ENCODE measurements around the gene DZIP1. TPM values are rescaled to one million over a fixed set of nuclear protein-coding genes. Genes with fewer than 3 reads are reported as not detected.

Gene DZIP1
- polyA plus RNA-seq, 1 experiment, result 11.4 TPM

DNA sequence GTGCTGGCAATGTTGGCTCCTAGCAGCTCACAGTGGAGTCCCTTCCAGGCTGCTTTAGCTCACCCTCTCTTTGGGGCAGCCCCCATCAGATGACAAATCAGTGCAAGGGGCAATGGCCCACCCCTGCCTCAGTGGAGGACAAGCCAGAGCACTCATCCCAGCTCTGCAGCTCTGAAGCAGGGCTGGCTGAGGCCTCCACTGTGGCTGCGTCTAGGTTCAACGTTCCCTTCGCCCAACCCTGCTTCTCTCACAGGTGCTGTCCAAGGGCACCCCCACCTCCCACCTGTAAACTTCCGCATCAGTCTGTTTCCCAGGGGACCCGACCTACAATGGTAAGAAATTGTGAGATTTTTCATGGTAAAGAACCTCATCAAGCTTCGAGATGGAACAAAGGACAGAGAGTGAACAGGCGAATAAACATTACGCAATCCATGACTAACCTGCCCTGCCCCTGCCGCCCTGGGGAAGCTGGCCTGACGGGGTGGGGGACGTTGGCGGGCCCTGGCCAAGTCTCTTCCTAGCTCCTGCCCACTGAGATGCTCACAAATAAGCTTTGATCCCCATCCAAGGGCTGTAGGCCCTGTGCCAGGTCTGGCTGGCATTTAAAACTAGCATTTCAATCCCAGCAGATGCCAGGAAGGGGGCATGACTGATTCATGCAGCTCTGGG, 40.5 kb downstream of the DZIP1 start:
- no peak for DNase-seq (ENCODE audit: low read depth)
- H3K4me3 ChIP-seq (ENCODE audit: low read depth, low read length), result no peak overlapping the region
- ChIA-PET POLR2A (no interaction called here), CTCF (interaction anchor here (1.1 to 1.5 kb wide), 3 partner anchors 20 to 230 kb away, joined by 4 to 5 read pairs (median 4); no protein-coding TSS in a partner anchor)
- H3K27me3 ChIP-seq (ENCODE audit: control insufficient read depth, insufficient read depth, low read length), result no peaks in the 10 kb centered on the region
- peaks cover 17% of the 10 kb centered on the region for H3K36me3 ChIP-seq (ENCODE audit: control insufficient read depth, insufficient read depth, low read length)
- TF ChIP-seq, protein P1, sequence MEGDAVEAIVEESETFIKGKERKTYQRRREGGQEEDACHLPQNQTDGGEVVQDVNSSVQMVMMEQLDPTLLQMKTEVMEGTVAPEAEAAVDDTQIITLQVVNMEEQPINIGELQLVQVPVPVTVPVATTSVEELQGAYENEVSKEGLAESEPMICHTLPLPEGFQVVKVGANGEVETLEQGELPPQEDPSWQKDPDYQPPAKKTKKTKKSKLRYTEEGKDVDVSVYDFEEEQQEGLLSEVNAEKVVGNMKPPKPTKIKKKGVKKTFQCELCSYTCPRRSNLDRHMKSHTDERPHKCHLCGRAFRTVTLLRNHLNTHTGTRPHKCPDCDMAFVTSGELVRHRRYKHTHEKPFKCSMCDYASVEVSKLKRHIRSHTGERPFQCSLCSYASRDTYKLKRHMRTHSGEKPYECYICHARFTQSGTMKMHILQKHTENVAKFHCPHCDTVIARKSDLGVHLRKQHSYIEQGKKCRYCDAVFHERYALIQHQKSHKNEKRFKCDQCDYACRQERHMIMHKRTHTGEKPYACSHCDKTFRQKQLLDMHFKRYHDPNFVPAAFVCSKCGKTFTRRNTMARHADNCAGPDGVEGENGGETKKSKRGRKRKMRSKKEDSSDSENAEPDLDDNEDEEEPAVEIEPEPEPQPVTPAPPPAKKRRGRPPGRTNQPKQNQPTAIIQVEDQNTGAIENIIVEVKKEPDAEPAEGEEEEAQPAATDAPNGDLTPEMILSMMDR (IDR thresholded peaks at IDR 0.05; ENCODE audit: insufficient read depth, low read depth, low read length), result no peak

DNA sequence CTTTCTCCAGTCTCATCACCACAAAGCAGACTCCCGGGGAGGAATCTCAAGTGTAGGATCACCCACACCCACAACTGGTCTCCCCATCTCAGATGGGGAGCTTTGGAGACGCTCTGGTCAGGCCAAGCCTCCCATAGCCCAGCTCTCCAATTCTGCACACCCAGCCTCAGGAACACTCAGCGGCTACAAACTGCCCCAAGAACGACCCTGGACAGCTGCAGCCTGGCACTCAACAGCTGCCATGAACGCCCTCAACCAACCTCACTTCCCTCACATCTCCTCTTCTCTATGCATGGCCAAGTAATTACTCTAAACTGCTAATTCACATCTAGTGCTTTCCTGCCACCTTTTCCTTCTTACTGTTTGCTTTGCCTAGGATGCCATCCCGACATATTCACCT, 42.6 kb downstream of the DZIP1 start:
- POLR2A ChIA-PET, result no interaction called here
- no peak overlapping the region for H3K4me3 ChIP-seq (ENCODE audit: low read depth, low read length)
- DNase-seq (ENCODE audit: low read depth), result no peak
- CTCF ChIA-PET, result interaction anchor here (1.2 to 1.5 kb wide), 2 partner anchors 22 to 232 kb away, joined by 3 read pairs; no protein-coding TSS in a partner anchor
- no peaks in the 10 kb centered on the region for H3K27me3 ChIP-seq (ENCODE audit: control insufficient read depth, insufficient read depth, low read length)
- TF ChIP-seq, protein P1 (IDR thresholded peaks at IDR 0.05; ENCODE audit: insufficient read depth, low read depth, low read length), result no peak
- peaks cover 14% of the 10 kb centered on the region for H3K36me3 ChIP-seq (ENCODE audit: control insufficient read depth, insufficient read depth, low read length)

DNA sequence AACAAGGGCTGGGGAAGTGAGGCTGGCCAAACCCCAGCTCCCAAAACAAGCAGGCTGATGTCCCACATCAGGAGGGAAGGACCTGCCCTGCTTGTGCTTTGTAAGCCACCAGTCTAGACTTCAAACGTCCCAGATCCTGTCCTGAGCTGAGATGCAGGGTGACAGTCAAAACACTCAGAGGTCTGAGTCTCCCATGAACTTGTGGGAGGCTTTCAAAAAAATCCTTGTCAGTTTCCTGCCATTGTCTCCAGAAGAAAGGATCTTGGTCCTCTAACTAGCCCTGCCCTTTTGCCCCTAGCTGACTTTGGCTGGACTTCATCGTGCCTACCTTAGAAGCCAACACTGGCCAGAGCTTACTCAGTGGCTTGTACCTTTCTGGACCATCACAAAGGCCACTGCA, 43.3 kb downstream of the DZIP1 start:
- TF ChIP-seq, protein P1 (IDR thresholded peaks at IDR 0.05; ENCODE audit: insufficient read depth, low read depth, low read length), result no peak
- no peaks in the 10 kb centered on the region for H3K27me3 ChIP-seq (ENCODE audit: control insufficient read depth, insufficient read depth, low read length)
- no peak for DNase-seq (ENCODE audit: low read depth)
- POLR2A ChIA-PET, result no interaction called here
- H3K36me3 ChIP-seq (ENCODE audit: control insufficient read depth, insufficient read depth, low read length), result peaks cover 16% of the 10 kb centered on the region
- H3K4me3 ChIP-seq (ENCODE audit: low read depth, low read length), result no peak overlapping the region
- CTCF ChIA-PET, result interaction anchor here (1.2 to 1.5 kb wide), 2 partner anchors 23 to 233 kb away, joined by 3 read pairs; no protein-coding TSS in a partner anchor

DNA sequence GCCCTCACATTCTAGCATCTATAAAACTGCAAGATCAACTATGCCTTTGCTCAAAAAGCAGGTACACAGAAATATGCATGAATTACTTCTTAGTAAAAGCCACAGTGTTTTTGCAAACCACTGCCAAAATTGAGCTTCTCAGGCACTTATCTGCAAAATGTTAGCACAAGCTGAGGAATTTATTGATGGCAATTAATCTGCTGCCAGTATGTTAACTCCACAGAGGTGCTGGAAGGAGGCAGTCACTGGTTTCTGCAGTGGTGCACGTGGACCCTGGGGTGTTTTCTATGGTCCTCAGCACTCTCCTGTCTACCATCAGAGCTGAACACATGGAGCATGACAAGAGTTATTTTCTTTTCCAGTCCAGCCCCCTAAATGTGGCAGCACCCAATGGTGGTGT, 47.8 kb downstream of the DZIP1 start:
- H3K4me3 ChIP-seq (ENCODE audit: low read depth, low read length), result no peak overlapping the region
- H3K27me3 ChIP-seq (ENCODE audit: control insufficient read depth, insufficient read depth, low read length), result no peaks in the 10 kb centered on the region
- no peak for DNase-seq (ENCODE audit: low read depth)
- H3K36me3 ChIP-seq (ENCODE audit: control insufficient read depth, insufficient read depth, low read length), result peaks cover 6% of the 10 kb centered on the region
- TF ChIP-seq, protein P1 (IDR thresholded peaks at IDR 0.05; ENCODE audit: insufficient read depth, low read depth, low read length), result no peak
- POLR2A ChIA-PET, result no interaction called here
- CTCF ChIA-PET, result interaction anchor here (1.2 kb wide), 1 partner anchor 237 kb away, joined by 3 read pairs; no protein-coding TSS in a partner anchor

DNA sequence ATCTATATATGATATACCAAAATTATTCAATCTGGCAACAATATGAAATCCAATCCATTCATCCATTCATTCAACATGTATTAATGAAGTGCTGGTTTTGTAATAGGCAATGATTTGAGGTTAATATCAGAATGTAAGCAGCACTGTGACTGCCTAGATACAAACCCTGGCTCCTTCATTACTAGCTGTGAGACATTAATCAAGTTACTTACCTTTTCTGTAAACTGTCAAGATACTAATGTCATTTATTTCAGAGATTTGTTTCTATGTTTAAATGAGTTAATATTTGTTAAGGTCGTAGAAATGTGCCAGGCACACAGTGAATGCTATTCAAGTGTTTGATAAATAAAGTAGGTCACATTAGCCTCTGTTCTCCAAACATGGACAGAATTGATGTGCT, 51.0 kb downstream of the DZIP1 start:
- TF ChIP-seq, protein P1 (IDR thresholded peaks at IDR 0.05; ENCODE audit: insufficient read depth, low read depth, low read length), result no peak
- Histone ChIP-seq H3K27me3 (ENCODE audit: control insufficient read depth, insufficient read depth, low read length) (no peaks in the 10 kb centered on the region), H3K36me3 (ENCODE audit: control insufficient read depth, insufficient read depth, low read length) (peaks cover 7% of the 10 kb centered on the region), H3K4me3 (ENCODE audit: low read depth, low read length) (no peak overlapping the region)
- ChIA-PET CTCF (no interaction called here), POLR2A (no interaction called here)
- no peak for DNase-seq (ENCODE audit: low read depth)
